GM19324 (cell line): ENCODE results near the gene KMT2C.
"Not testable (repeated sequence)": the region's sequence is repeated elsewhere in the genome, so short reads cannot be mapped to it uniquely, and the experiment has no call there.

Experiments used
- ATAC-seq: cut with Tn5 transposase; IDR thresholded peaks from one replicate; pipeline ENCODE4 v1.9.1; 2021; ENCODE audit warnings: mild to moderate bottlenecking, moderate library complexity; ENCODE audit not compliant: unreplicated experiment, low FRiP score

Gene KMT2C

GRCh38 chr7:152328234-152328633, 107.6 kb downstream of the KMT2C start:
- no peak for ATAC-seq

GRCh38 chr7:152315845-152316244, 120.0 kb downstream of the KMT2C start:
- no peak for ATAC-seq

GRCh38 chr7:152313831-152314604, 121.8 kb downstream of the KMT2C start:
- no peak for ATAC-seq

GRCh38 chr7:152313217-152313616, 122.6 kb downstream of the KMT2C start:
- no peak for ATAC-seq

GRCh38 chr7:152312316-152312715, 123.5 kb downstream of the KMT2C start:
- ATAC-seq, result no peak

GRCh38 chr7:152307902-152308301, 127.9 kb downstream of the KMT2C start:
- ATAC-seq, result no peak

- not testable (repeated sequence) for ATAC-seq
Measured at GRCh38 chr7:152299542-152300143, 136.2 kb downstream of the KMT2C start.

GRCh38 chr7:152292897-152293296, 142.9 kb downstream of the KMT2C start:
- ATAC-seq, result no peak

- ATAC-seq, result not testable (repeated sequence)
Measured at GRCh38 chr7:152286972-152287371, 148.8 kb downstream of the KMT2C start.

- not testable (repeated sequence) for ATAC-seq
Measured at GRCh38 chr7:152286219-152286618, 149.6 kb downstream of the KMT2C start.

GRCh38 chr7:152284998-152285397, 150.8 kb downstream of the KMT2C start:
- ATAC-seq, result not testable (repeated sequence)

GRCh38 chr7:152277687-152278086, 158.1 kb downstream of the KMT2C start:
- ATAC-seq, result not testable (repeated sequence)

GRCh38 chr7:152270427-152270826, 165.4 kb downstream of the KMT2C start:
- ATAC-seq, result not testable (repeated sequence)

GRCh38 chr7:152266859-152267258, 168.9 kb downstream of the KMT2C start:
- not testable (repeated sequence) for ATAC-seq

- not testable (repeated sequence) for ATAC-seq
Measured at GRCh38 chr7:152264915-152265314, 170.9 kb downstream of the KMT2C start.

- not testable (repeated sequence) for ATAC-seq
Measured at GRCh38 chr7:152262146-152262545, 173.7 kb downstream of the KMT2C start.

GRCh38 chr7:152259645-152260044, 176.2 kb downstream of the KMT2C start:
- not testable (repeated sequence) for ATAC-seq

GRCh38 chr7:152247851-152248250, 188.0 kb downstream of the KMT2C start:
- not testable (repeated sequence) for ATAC-seq

GRCh38 chr7:152245417-152245816, 190.4 kb downstream of the KMT2C start:
- ATAC-seq, result not testable (repeated sequence)

- not testable (repeated sequence) for ATAC-seq
Measured at GRCh38 chr7:152243464-152243863, 192.3 kb downstream of the KMT2C start.

- not testable (repeated sequence) for ATAC-seq
Measured at GRCh38 chr7:152241301-152241700, 194.5 kb downstream of the KMT2C start.

GRCh38 chr7:152236306-152236705, 199.5 kb downstream of the KMT2C start:
- ATAC-seq, result not testable (repeated sequence)
